ENCODE results near the gene TMC8.

Gene TMC8

GRCh38 chr17:78122216-78122930 lies 8.2 kb upstream of the TMC8 start:
- DNase-seq (ENCODE audit: low read depth): no peak
- H3K4me3 ChIP-seq (ENCODE audit: low read depth, low read length): no peak overlapping the region

GRCh38 chr17:78122931-78123249 lies 7.7 kb upstream of the TMC8 start:
- H3K4me3 ChIP-seq (ENCODE audit: low read depth, low read length): no peak overlapping the region
- no peak for DNase-seq (ENCODE audit: low read depth)

GRCh38 chr17:78123258-78123929 lies 7.2 kb upstream of the TMC8 start:
- no peak overlapping the region for H3K4me3 ChIP-seq (ENCODE audit: low read depth, low read length)
- DNase-seq (ENCODE audit: low read depth): no peak

GRCh38 chr17:78124081-78124835 lies 6.3 kb upstream of the TMC8 start:
- no peak overlapping the region for H3K4me3 ChIP-seq (ENCODE audit: low read depth, low read length)
- no peak for DNase-seq (ENCODE audit: low read depth)

GRCh38 chr17:78124836-78125137 lies 5.8 kb upstream of the TMC8 start:
- no peak for DNase-seq (ENCODE audit: low read depth)
- H3K4me3 ChIP-seq (ENCODE audit: low read depth, low read length): no peak overlapping the region

GRCh38 chr17:78125138-78125913 lies 5.2 kb upstream of the TMC8 start:
- H3K4me3 ChIP-seq (ENCODE audit: low read depth, low read length): no peak overlapping the region
- DNase-seq (ENCODE audit: low read depth): no peak

- no peak for DNase-seq (ENCODE audit: low read depth)
- H3K4me3 ChIP-seq (ENCODE audit: low read depth, low read length): no peak overlapping the region
Measured at GRCh38 chr17:78125976-78126894, 4.3 kb upstream of the TMC8 start.

GRCh38 chr17:78126895-78127238 lies 3.7 kb upstream of the TMC8 start:
- DNase-seq (ENCODE audit: low read depth): no peak
- no peak overlapping the region for H3K4me3 ChIP-seq (ENCODE audit: low read depth, low read length)

- peak overlapping the region; percentile 65 for H3K4me3 ChIP-seq (ENCODE audit: low read depth, low read length)
- no peak for DNase-seq (ENCODE audit: low read depth)
Measured at GRCh38 chr17:78127239-78127887, 3.2 kb upstream of the TMC8 start.

GRCh38 chr17:78127888-78128550 lies 2.6 kb upstream of the TMC8 start:
- peak overlapping the region; percentile 65 for H3K4me3 ChIP-seq (ENCODE audit: low read depth, low read length)
- DNase-seq (ENCODE audit: low read depth): no peak

GRCh38 chr17:78128551-78129350 lies 1.8 kb upstream of the TMC8 start, which contains the start of gene TMC6:
Gene TMC6 (minus strand): TSS chr17:78128755. CDS start chr17:78126832, 1,923 bp downstream.
- no peak for DNase-seq (ENCODE audit: low read depth)
- H3K4me3 ChIP-seq (ENCODE audit: low read depth, low read length): peak within 1 kb of the TSS; percentile 65

GRCh38 chr17:78129351-78130089 lies 1.1 kb upstream of the TMC8 start:
- no peak overlapping the region for H3K4me3 ChIP-seq (ENCODE audit: low read depth, low read length)
- DNase-seq (ENCODE audit: low read depth): no peak

GRCh38 chr17:78130090-78130436 lies 508 bp upstream of the TMC8 start:
- DNase-seq (ENCODE audit: low read depth): no peak
- H3K4me3 ChIP-seq (ENCODE audit: low read depth, low read length): no peak overlapping the region

- H3K4me3 ChIP-seq (ENCODE audit: low read depth, low read length): no peak overlapping the region
- DNase-seq (ENCODE audit: low read depth): no peak
Measured at GRCh38 chr17:78131172-78132083, 857 bp downstream of the TMC8 start.

GRCh38 chr17:78132084-78132676 lies 1.6 kb downstream of the TMC8 start:
- no peak for DNase-seq (ENCODE audit: low read depth)
- H3K4me3 ChIP-seq (ENCODE audit: low read depth, low read length): no peak overlapping the region

All from skeletal muscle cell (primary cell).